GM19240 (cell line): ENCODE results near the gene CD80.

Experiments
- DNase-seq: peaks from one replicate; pipeline ENCODE4 v3.0.0; 2011; ENCODE audit warnings: low spot score; ENCODE audit not compliant: insufficient read length

Gene CD80

GRCh38 chr3:119500265-119500664 lies 59.1 kb downstream of the CD80 start:
- DNase-seq = no peak

DNA sequence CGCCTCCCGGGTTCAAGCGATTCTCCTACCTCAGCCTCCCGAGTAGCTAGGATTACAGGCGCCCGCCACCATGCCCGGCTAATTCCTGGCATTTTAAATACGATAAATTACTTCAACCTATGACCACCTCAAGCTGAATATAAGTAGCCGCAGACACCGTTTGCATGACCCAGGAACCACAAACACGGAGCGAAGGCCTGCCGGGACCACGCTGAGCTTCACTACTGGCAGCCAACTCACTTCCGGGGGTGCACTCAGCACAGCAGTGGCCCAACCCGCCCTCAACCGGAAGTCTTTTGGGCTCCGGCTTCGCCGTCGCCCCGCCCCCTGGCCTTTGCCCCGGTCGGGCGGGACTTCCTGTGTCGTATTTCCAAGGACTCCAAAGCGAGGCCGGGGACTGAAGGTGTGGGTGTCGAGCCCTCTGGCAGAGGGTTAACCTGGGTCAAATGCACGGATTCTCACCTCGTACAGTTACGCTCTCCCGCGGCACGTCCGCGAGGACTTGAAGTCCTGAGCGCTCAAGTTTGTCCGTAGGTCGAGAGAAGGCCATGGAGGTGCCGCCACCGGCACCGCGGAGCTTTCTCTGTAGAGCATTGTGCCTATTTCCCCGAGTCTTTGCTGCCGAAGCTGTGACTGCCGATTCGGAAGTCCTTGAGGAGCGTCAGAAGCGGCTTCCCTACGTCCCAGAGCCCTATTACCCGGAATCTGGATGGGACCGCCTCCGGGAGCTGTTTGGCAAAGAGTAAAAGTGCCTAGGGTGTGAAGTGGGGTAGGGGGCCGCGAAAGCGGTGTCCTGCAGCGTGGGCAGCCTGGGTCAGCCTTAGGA lies 61.0 kb downstream of the CD80 start, which contains the start of gene TIMMDC1:
Gene TIMMDC1 (plus strand): TSS at position 362 of the 826 bp plus-strand sequence. CDS start 187 bp downstream, at position 549.
- peak; percentile 92 for DNase-seq

DNA sequence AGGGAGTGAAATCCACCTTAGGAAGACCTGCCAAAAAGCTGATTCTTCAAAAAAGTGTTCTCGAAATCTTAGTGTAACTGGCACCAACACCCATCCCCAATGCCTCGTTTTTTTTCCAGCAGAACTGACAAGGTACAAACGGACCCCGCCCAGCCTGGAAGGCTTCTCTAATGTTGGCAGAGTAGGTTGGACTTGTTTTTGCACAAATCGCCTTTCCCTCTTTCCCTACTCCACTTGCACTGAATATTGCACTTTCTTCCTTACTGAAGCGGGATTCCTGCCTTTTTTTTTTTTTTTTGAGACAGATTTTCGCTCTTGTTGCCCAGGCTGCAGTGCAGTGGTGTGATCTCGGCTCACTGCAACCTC lies 61.6 kb downstream of the CD80 start:
- DNase-seq = no peak

- DNase-seq = no peak
Observed at GRCh38 chr3:119494597-119494996, 64.8 kb downstream of the CD80 start.

DNA sequence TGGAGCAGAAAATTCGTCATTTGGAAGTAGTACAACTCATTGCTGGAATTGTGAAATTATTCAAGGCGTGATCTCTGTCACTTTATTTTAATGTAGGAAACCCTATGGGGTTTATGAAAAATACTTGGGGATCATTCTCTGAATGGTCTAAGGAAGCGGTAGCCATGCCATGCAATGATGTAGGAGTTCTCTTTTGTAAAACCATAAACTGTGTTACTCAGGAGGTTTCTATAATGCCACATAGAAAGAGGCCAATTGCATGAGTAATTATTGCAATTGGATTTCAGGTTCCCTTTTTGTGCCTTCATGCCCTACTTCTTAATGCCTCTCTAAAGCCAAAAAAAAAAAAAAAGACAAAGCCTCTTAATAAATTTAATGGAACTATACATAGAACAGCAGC lies 66.6 kb downstream of the CD80 start:
- DNase-seq = no peak

DNA sequence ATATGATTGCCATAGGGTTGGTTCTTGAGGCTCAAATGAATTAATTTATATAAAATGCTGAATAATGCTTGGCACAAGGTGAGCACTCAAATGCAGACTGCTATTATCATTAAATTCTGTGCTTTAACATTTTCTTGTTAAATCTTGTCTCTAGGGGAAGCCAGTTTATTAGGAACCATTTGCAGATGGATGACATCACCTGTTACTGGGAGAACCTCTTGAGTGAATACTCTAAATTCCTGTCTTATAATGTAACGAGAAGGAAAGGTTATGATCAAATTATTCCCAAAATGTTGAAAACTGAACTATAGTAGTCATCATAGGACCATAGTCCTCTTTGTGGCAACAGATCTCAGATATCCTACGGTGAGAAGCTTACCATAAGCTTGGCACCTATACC lies 67.3 kb downstream of the CD80 start:
- DNase-seq = no peak

- DNase-seq = no peak
Observed at GRCh38 chr3:119490153-119490552, 69.3 kb downstream of the CD80 start.

GRCh38 chr3:119485563-119485962 lies 73.9 kb downstream of the CD80 start:
- no peak for DNase-seq

- no peak for DNase-seq
Observed at GRCh38 chr3:119483101-119483500, 76.3 kb downstream of the CD80 start.

- DNase-seq = no peak
Observed at GRCh38 chr3:119481079-119481478, 78.3 kb downstream of the CD80 start.
